PFSK-1 (cell line): Measurements from ENCODE around the gene ZSCAN9.

Source experiments
- FOXP2 ChIP-seq: optimal IDR thresholded peaks from 2 replicates; pipeline ENCODE3; 2011; ENCODE audit warnings: borderline replicate concordance, control low read depth, inconsistent platforms; ENCODE audit not compliant: insufficient read depth; ENCODE audit errors: extremely low read length, extremely low read depth
- POLR2AphosphoS5 ChIP-seq: IDR thresholded peaks from 2 replicates; pipeline ENCODE4 v1.6.1; 2012; ENCODE audit warnings: low read depth, mild to moderate bottlenecking, control low read depth, low read length, moderate library complexity
- SIN3A ChIP-seq: IDR thresholded peaks from 2 replicates; pipeline ENCODE4 v1.6.1; 2012; ENCODE audit warnings: mild to moderate bottlenecking, low read length, moderate library complexity, borderline replicate concordance; ENCODE audit not compliant: insufficient read depth
- TAF1 ChIP-seq: IDR thresholded peaks from 2 replicates; pipeline ENCODE4 v1.6.1; 2012; ENCODE audit warnings: low read length, control low read depth, borderline replicate concordance; ENCODE audit not compliant: insufficient read depth
- TF ChIP-seq, protein P1 (sequence below), 2 experiments: IDR thresholded peaks; 2 replicates each; pipeline versions ENCODE4 v1.6.1 to v1.8.0; 2011 to 2012; ENCODE audit warnings: low read depth in 2 of 2, low read length in 2 of 2, control low read depth in 1 of 2, inconsistent platforms in 1 of 2, mild to moderate bottlenecking in 1 of 2, moderate library complexity in 1 of 2; ENCODE audit not compliant: insufficient read depth in 1 of 2

Gene ZSCAN9

GRCh38 chr6:28215425-28215824 lies 9.7 kb upstream of the ZSCAN9 start:
- TF ChIP-seq POLR2AphosphoS5, result no peak
- no peak for TF ChIP-seq FOXP2
- no peak for TF ChIP-seq TAF1
- no peak for TF ChIP-seq SIN3A
- TF ChIP-seq, protein P1, sequence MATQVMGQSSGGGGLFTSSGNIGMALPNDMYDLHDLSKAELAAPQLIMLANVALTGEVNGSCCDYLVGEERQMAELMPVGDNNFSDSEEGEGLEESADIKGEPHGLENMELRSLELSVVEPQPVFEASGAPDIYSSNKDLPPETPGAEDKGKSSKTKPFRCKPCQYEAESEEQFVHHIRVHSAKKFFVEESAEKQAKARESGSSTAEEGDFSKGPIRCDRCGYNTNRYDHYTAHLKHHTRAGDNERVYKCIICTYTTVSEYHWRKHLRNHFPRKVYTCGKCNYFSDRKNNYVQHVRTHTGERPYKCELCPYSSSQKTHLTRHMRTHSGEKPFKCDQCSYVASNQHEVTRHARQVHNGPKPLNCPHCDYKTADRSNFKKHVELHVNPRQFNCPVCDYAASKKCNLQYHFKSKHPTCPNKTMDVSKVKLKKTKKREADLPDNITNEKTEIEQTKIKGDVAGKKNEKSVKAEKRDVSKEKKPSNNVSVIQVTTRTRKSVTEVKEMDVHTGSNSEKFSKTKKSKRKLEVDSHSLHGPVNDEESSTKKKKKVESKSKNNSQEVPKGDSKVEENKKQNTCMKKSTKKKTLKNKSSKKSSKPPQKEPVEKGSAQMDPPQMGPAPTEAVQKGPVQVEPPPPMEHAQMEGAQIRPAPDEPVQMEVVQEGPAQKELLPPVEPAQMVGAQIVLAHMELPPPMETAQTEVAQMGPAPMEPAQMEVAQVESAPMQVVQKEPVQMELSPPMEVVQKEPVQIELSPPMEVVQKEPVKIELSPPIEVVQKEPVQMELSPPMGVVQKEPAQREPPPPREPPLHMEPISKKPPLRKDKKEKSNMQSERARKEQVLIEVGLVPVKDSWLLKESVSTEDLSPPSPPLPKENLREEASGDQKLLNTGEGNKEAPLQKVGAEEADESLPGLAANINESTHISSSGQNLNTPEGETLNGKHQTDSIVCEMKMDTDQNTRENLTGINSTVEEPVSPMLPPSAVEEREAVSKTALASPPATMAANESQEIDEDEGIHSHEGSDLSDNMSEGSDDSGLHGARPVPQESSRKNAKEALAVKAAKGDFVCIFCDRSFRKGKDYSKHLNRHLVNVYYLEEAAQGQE (IDR thresholded peaks at IDR 0.05; ENCODE audit: insufficient read depth in 1 of 2, low read depth in 2 of 2, low read length in 2 of 2), result no peak

- no peak for TF ChIP-seq SIN3A
- no peak for TF ChIP-seq TAF1
- TF ChIP-seq, protein P1 (IDR thresholded peaks at IDR 0.05; ENCODE audit: insufficient read depth in 1 of 2, low read depth in 2 of 2, low read length in 2 of 2), result no peak
- no peak for TF ChIP-seq POLR2AphosphoS5
- TF ChIP-seq FOXP2, result no peak
These were observed 7.2 kb upstream of the ZSCAN9 start for GRCh38 chr6:28217890-28218289.

- TF ChIP-seq FOXP2 (no peak), POLR2AphosphoS5 (peak; percentile 37; the same call in 1 of the 2 replicates), TAF1 (peak; percentile 53; the same call in 1 of the 2 replicates), SIN3A (no peak)
- TF ChIP-seq, protein P1 (IDR thresholded peaks at IDR 0.05; ENCODE audit: insufficient read depth in 1 of 2, low read depth in 2 of 2, low read length in 2 of 2), result no peak
These were observed 6.5 kb upstream of the ZSCAN9 start for GRCh38 chr6:28218312-28219248.

- TF ChIP-seq, protein P1 (IDR thresholded peaks at IDR 0.05; ENCODE audit: insufficient read depth in 1 of 2, low read depth in 2 of 2, low read length in 2 of 2), result no peak
- no peak for TF ChIP-seq SIN3A
- TF ChIP-seq POLR2AphosphoS5, result no peak
- no peak for TF ChIP-seq FOXP2
- no peak for TF ChIP-seq TAF1
These were observed 4.6 kb upstream of the ZSCAN9 start for GRCh38 chr6:28220257-28221133.
